ENCODE measurements around the gene AHCTF1.

The AHCTF1 gene

DNA sequence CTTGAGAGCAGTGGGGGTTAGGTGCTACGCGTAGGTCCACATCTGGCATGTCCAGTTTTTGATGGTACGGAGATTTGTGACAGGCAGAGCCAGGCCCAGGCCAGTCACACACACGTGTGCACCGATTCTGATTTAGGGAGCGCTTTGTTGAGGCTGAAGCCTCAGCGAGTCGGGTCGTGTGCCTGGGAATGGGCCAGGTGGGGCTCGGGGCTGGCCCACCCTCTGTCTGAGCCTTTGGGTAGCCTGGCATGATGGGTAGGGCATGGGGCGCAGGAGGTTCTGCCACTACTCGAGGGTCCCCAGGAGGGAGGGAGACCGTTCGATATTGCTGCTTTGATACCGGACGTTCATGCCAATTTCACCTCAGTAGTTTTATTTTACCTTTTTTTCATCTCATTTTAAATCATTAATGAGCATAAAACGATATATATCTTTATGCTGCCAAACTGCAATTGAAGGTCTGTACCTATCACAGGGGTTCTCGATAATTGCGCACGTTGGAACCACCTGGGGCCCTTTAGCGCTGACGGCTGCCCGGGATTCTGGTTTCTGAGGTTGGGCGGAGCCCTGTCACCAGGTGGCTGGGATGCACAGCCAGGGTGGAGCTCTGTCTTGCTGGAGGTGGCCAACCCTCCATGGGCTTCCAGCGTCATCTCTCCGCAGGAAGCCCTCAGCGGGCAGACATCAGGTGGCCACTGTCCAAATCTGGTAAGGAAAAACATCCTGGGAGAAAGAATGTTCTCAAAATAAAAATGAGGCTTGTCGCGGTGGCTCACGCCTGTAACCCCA is 135.6 kb downstream of the AHCTF1 start:
- TF ChIP-seq, protein P1, sequence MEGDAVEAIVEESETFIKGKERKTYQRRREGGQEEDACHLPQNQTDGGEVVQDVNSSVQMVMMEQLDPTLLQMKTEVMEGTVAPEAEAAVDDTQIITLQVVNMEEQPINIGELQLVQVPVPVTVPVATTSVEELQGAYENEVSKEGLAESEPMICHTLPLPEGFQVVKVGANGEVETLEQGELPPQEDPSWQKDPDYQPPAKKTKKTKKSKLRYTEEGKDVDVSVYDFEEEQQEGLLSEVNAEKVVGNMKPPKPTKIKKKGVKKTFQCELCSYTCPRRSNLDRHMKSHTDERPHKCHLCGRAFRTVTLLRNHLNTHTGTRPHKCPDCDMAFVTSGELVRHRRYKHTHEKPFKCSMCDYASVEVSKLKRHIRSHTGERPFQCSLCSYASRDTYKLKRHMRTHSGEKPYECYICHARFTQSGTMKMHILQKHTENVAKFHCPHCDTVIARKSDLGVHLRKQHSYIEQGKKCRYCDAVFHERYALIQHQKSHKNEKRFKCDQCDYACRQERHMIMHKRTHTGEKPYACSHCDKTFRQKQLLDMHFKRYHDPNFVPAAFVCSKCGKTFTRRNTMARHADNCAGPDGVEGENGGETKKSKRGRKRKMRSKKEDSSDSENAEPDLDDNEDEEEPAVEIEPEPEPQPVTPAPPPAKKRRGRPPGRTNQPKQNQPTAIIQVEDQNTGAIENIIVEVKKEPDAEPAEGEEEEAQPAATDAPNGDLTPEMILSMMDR (IDR thresholded peaks at IDR 0.05): no peak

DNA sequence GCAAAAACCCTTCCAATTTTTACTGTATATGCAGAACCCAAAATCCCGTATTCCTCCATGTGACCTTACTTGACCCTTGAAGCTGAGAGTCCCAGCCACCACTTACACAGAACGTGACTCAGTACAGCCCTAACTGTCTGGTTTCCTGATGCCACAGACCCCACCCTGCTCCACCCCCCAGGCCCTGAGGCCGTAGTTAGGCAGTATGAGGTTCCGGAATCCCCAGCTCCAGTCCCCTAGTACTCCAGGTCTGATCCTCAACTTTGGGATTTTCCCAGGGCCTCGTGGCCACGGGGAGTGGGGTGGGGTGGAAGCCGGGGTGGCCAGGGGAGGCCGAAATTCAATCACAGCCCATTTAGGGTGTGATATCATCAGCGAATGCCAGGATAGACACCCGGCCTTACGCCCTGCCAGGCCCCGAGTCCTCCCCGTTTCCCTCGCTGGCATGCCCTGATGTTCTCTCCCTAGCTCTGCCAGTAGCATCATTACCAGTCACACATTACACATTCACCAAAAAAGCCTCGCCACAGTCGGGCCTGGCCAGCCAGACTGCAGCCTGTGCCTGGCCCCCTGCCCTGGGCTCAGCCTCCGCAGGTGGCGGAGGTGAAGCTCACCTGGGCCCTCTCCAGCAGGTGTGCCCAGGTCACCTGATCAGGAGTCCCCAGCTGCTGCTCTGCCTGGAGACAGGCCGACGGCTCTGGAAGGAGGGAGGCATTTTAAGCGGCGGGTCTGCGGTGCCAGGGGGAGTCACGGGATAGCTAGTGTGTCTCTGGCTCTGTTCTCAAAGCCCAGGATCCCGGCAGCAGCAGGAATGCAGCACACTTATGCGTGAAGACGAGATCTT is 136.7 kb downstream of the AHCTF1 start:
- TF ChIP-seq, protein P1 (IDR thresholded peaks at IDR 0.05): no peak

DNA sequence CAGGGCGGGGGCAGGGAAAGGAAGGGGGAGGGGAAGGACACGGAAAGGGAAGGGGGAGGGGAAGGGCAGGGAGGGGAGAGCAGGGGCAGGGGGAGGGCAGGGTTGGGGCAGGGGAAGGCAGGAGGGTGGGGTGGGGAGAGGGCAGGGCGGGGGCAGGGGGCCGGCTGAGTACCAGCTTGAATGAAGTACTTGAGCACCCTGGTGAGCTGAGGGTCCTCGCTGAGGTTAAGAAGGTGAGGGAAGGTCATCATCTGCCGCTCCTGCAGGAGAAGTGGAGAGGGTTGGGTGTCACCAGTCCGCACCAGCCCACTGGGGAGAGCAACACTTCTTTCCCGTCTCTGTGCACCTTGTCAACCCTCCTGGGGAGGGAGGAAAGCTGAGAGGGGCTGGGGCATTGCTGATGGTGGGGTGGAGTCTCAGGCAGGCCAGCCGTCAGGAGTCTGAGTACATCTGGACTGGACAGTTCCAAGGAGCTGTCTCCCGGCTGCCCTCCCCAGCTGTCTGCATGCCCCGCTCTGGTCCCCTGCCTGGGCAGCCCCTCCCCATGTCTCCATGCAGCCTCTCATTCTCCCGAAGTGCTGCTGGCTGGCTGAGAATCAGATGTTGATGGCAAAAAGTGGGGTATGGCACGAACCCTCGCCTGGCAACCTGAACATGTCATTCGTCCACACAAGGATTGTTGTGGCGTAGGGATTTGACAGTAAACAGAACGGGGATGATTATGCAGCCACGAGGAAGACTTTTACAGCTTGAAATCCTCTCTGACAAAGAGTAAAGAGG is 137.5 kb downstream of the AHCTF1 start:
- TF ChIP-seq, protein P1 (IDR thresholded peaks at IDR 0.05): no peak

DNA sequence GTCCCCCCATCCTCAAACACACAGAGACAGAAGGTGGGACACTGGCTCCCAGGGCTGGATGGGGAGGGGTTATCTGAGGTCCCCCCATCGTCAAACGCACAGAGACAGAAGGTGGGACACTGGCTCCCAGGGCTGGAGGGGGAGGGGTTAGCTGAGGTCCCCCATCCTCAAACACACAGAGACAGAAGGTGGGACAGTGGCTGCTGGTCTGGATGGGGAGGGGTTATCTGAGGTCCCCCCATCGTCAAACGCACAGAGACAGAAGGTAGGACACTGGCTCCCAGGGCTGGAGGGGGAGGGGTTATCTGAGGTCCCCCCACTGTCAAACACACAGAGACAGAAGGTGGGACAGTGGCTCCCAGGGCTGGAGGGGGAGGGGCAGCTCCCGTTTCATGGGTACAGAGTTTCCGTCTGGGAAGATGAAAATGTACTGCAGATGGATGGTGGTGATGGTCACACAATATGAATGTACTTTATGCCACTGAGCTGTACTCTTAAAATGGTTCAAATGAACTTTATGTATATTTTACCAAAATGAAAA is 138.3 kb downstream of the AHCTF1 start:
- TF ChIP-seq, protein P1 (IDR thresholded peaks at IDR 0.05): no peak

DNA sequence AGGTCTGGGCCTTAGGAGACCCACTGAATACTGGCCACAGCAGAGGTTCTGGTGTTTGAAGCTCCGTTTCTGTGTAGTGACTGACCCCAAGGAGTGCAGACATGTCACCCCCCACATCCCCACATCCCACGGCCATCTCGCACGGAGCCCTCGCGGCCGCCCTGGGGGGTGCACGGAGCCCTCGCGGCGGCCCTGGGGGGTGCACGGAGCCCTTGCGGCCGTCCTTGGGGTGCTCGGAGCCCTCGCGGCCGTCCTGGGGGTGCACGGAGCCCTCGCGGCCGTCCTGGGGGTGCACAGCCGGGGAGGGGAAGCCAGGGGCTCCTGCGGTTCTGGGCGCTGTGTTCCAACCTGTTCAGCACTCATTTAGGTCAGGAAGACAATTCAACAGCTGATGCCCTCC is 139.1 kb downstream of the AHCTF1 start:
- TF ChIP-seq, protein P1 (IDR thresholded peaks at IDR 0.05): no peak

DNA sequence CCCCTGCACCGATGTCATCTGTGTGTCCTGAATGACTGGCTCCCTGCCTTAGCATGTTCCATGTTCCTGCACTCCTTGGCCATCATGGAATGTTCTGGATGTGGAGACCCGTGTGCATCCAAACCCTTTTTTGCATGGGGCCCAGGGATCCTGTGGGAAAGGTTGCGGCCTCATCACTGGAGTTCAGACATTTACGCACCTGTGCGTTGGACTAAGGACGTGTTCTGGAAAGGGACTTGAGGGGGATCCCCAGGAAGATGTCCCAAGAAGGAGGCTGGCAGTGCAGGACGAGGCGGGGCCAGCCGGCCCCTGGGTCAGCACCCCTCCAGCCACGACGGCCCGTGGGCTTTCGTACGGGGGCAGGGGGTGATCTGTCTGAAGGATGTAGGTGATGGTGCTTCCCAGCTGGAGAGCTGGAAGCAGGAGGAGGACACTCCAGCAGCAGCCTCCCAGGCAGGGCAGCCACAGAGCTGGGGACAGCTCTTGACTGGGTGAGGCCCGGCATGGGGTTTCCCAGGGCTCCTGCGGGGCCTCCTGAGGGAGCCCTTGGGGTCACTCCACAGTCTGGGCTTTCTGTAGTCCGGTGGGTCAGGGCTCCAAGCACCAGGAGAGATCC is 140.3 kb downstream of the AHCTF1 start:
- TF ChIP-seq, protein P1 (IDR thresholded peaks at IDR 0.05): no peak

DNA sequence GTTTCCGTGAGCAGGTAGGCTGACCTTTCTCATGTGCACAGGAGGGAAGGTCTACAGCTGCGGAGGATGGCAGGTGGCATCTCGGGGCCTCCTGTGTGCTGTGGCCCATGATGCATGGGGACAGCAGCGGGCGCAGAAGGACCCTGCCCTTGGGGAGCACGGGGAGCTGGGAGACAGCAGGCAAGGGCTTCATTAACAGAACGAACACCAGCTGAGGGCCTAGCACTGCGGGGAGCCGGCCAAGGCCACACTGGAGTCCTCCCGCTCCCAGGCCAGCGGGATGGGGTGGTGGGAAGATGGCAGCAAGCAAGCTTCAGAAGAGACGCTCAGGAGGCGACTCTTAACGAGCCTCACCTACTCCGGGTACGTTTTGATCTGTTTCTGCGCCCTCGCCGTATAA is 140.9 kb downstream of the AHCTF1 start:
- TF ChIP-seq, protein P1 (IDR thresholded peaks at IDR 0.05): no peak

Data from LNCAP (cell line).